Activated CD8-positive, alpha-beta memory T cell treated with anti-CD3 and anti-CD28 coated beads, Interleukin-2, amount 50 U/mL, for 24 hours (primary cell): ENCODE measurements around the gene KAT6B.
"Not testable (repeated sequence)": the region's sequence is repeated elsewhere in the genome, so short reads cannot be mapped to it uniquely, and the experiment has no call there.

ENCODE experiments used
- DNase-seq: peaks from one replicate; pipeline ENCODE4 v3.0.0-alpha.2; 2020; ENCODE audit errors: extremely low read depth

KAT6B gene

GRCh38 chr10:75035975-75036708, 209.7 kb downstream of the KAT6B start:
- no peak for DNase-seq

- no peak for DNase-seq
Observed at GRCh38 chr10:75037171-75038153, 211.1 kb downstream of the KAT6B start.

- no peak for DNase-seq
Observed at GRCh38 chr10:75038335-75038734, 211.9 kb downstream of the KAT6B start.

- DNase-seq = no peak
Observed at GRCh38 chr10:75040576-75040975, 214.2 kb downstream of the KAT6B start.

GRCh38 chr10:75042292-75042974, 216.0 kb downstream of the KAT6B start:
- no peak for DNase-seq

GRCh38 chr10:75043256-75044131, 217.1 kb downstream of the KAT6B start:
- no peak for DNase-seq

GRCh38 chr10:75048669-75049098, 222.3 kb downstream of the KAT6B start:
- no peak for DNase-seq

GRCh38 chr10:75049316-75050148, 223.1 kb downstream of the KAT6B start:
- DNase-seq = no peak

- no peak for DNase-seq
Observed at GRCh38 chr10:75050149-75050919, 223.9 kb downstream of the KAT6B start.

- DNase-seq = no peak
Observed at GRCh38 chr10:75051308-75051707, 224.9 kb downstream of the KAT6B start.

GRCh38 chr10:75055896-75056406, 229.6 kb downstream of the KAT6B start:
- DNase-seq = not testable (repeated sequence)

- no peak for DNase-seq
Observed at GRCh38 chr10:75057680-75058079, 231.3 kb downstream of the KAT6B start.

GRCh38 chr10:75058161-75058560, 231.8 kb downstream of the KAT6B start:
- no peak for DNase-seq

- DNase-seq = no peak
Observed at GRCh38 chr10:75061709-75062505, 235.5 kb downstream of the KAT6B start.

GRCh38 chr10:75062506-75063299, 236.3 kb downstream of the KAT6B start:
- DNase-seq = no peak

- no peak for DNase-seq
Observed at GRCh38 chr10:75063461-75064230, 237.2 kb downstream of the KAT6B start.

- DNase-seq = no peak
Observed at GRCh38 chr10:75065076-75065475, 238.7 kb downstream of the KAT6B start.
